Sigmoid colon (tissue), 7 donors: ENCODE measurements around the gene GATA1. TPM values are rescaled to one million over a fixed set of nuclear protein-coding genes. Genes with fewer than 3 reads are reported as not detected.

ENCODE experiments used
- DNase-seq: peaks from one replicate; pipeline ENCODE4 v3.0.0-alpha.2; 2019
- H3K27ac ChIP-seq, 4 donors: fragments of 200-600 bp; sonication (generic); one replicate each; pipeline ENCODE4 v1.5.1; 2016 to 2019; ENCODE audit warnings: mild to moderate bottlenecking in 1 of 4
- H3K27me3 ChIP-seq, 3 donors: fragments of 200-600 bp; sonication (generic); one replicate each; pipeline ENCODE4 v1.5.1; 2019; ENCODE audit warnings: mild to moderate bottlenecking in 1 of 3
- H3K36me3 ChIP-seq, 4 donors: fragments of 200-600 bp; sonication (generic); one replicate each; pipeline ENCODE4 v1.5.1; 2016 to 2019
- H3K4me1 ChIP-seq, 4 donors: fragments of 200-600 bp; sonication (generic); one replicate each; pipeline ENCODE4 v1.5.1; 2017 to 2019
- H3K4me3 ChIP-seq, 4 donors: fragments of 200-600 bp; sonication (generic); one replicate each; pipeline ENCODE4 v1.5.1; 2017 to 2019; ENCODE audit warnings: mild to moderate bottlenecking in 2 of 4, moderate library complexity in 1 of 4
- H3K9me3 ChIP-seq, 4 donors: fragments of 200-600 bp in 3 of 4; sonication (generic) in 3 of 4; one replicate each; pipeline versions ENCODE4 v1.5.1 to v1.6.1; 2013 to 2019
- EP300 ChIP-seq, 4 donors: sonication (generic); formaldehyde crosslinking; IDR thresholded peaks; one replicate each; pipeline ENCODE4 v1.6.1; 2017; ENCODE audit warnings: antibody characterized with exemption in 4 of 4
- POLR2A ChIP-seq, 2 donors: fragments of 450-650 bp; IDR thresholded peaks; one replicate each; pipeline ENCODE4 v1.6.1; 2016; ENCODE audit warnings: antibody characterized with exemption in 2 of 2, mild to moderate bottlenecking in 2 of 2, moderate library complexity in 2 of 2
- POLR2AphosphoS5 ChIP-seq, 4 donors: sonication (generic); formaldehyde crosslinking; IDR thresholded peaks; one replicate each; pipeline ENCODE4 v1.6.1; 2017; ENCODE audit warnings: antibody characterized with exemption in 4 of 4
- WGBS, 2 donors: extraction: QIAGEN DNeasy Blood & Tissue Kit; methylation state at CpG; one replicate each; pipeline ENCODE4 v1.1.7; 2013; 5-methylcytosine and 5-hydroxymethylcytosine counted together
- intact Hi-C: fragments of 100-400 bp; cut with DNase I; formaldehyde crosslinking; loops from one replicate; pipeline ENCODE4 v1.15.1; 2023
- polyA plus RNA-seq, 3 donors: library from polyadenylated mRNA; stranded (reverse); fragments of 200-250 nt; gene quantifications; one replicate each; pipeline ENCODE4 v1.2.3, GENCODE V29; 2013
- total RNA-seq, 4 donors: library from RNA; depleted of rRNA; stranded (reverse); fragments of >200 nt; gene quantifications; one replicate each; pipeline ENCODE4 v1.1.0, GENCODE V29; 2016
- TF ChIP-seq, protein P1 (sequence below), 4 experiments: fragments of 450-650 bp in 3 of 4; fragments of 200-600 bp in 1 of 4; IDR thresholded peaks; one replicate each; pipeline ENCODE4 v1.5.1; 2016 to 2019; ENCODE audit warnings: antibody characterized with exemption in 4 of 4, mild to moderate bottlenecking in 3 of 4, moderate library complexity in 2 of 4
- donor health status: healthy with polysubstance abuse.
- donor health status: Bipolar disorder and iron deficiency.
- donor health status: healthy.

The GATA1 gene
- total and polyA plus RNA-seq, 7 donors, result not detected

DNA sequence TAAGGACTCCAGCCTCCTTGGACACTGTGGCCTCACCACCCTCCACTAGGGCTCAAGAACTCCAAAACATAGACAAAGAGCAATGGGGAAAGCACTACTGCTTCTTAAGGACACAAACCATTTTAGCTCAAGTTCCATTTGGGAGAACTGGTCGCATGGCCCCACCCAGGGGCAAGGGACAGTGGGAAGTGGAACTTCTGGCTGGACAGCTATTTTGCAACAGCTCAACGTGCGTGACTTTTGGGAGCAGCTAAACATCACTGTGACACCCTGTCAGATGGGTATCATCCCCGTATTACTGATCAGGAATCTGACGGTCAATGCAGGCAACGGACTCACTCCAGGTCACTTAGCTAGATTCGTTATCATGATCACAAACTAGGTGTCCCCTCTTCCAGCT, 33.9 kb upstream of the GATA1 start:
- TF ChIP-seq, protein P1, sequence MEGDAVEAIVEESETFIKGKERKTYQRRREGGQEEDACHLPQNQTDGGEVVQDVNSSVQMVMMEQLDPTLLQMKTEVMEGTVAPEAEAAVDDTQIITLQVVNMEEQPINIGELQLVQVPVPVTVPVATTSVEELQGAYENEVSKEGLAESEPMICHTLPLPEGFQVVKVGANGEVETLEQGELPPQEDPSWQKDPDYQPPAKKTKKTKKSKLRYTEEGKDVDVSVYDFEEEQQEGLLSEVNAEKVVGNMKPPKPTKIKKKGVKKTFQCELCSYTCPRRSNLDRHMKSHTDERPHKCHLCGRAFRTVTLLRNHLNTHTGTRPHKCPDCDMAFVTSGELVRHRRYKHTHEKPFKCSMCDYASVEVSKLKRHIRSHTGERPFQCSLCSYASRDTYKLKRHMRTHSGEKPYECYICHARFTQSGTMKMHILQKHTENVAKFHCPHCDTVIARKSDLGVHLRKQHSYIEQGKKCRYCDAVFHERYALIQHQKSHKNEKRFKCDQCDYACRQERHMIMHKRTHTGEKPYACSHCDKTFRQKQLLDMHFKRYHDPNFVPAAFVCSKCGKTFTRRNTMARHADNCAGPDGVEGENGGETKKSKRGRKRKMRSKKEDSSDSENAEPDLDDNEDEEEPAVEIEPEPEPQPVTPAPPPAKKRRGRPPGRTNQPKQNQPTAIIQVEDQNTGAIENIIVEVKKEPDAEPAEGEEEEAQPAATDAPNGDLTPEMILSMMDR (IDR thresholded peaks at IDR 0.05), result no peak
- TF ChIP-seq POLR2A (IDR thresholded peaks at IDR 0.05) (no peak), EP300 (IDR thresholded peaks at IDR 0.05) (no peak), POLR2AphosphoS5 (IDR thresholded peaks at IDR 0.05) (no peak)
- intact Hi-C loops, result no loop called here
- H3K36me3 ChIP-seq, result no peaks in the 10 kb centered on the region
- H3K27me3 ChIP-seq, result no peaks in the 10 kb centered on the region
- WGBS, 2 donors, result 46 to 76% methylated on average over 7 of the region's 7 CpGs
- no peaks in the 10 kb centered on the region for H3K9me3 ChIP-seq
- no peak overlapping the region for H3K27ac ChIP-seq
- DNase-seq, result no peak
- no peak overlapping the region for H3K4me3 ChIP-seq
- H3K4me1 ChIP-seq, result no peaks in the 10 kb centered on the region

DNA sequence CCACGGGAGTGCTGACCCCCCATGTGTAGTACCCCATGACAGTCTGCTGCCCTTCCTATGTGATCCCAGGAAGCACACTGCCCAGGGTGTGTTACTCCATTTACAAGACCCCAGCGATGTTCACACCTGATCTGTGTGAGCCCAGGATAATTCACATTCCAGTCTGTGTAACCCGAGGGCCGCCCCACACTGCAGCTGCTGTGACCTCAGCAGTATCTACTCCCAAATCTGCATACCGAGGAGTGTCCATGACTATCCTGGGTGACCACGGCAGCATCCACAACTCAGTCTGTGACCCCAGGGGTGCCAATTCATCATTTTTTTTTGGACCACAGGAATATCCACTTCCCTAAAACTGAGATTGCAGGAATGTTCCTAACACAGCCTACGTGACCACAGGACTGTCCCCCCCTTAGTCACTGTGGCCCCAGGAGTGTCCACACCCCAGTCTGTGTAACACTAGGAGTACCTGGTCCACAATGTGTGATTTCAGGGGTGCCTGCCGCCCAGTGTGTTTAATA, 32.6 kb upstream of the GATA1 start:
- Histone ChIP-seq H3K4me1 (no peaks in the 10 kb centered on the region), H3K36me3 (no peaks in the 10 kb centered on the region), H3K9me3 (no peaks in the 10 kb centered on the region), H3K4me3 (no peak overlapping the region), H3K27ac (no peak overlapping the region), H3K27me3 (no peaks in the 10 kb centered on the region)
- no peak for TF ChIP-seq POLR2AphosphoS5 (IDR thresholded peaks at IDR 0.05)
- TF ChIP-seq POLR2A (IDR thresholded peaks at IDR 0.05), result no peak
- no peak for TF ChIP-seq EP300 (IDR thresholded peaks at IDR 0.05)
- TF ChIP-seq, protein P1 (IDR thresholded peaks at IDR 0.05), result no peak
- intact Hi-C loops, result no loop called here
- no peak for DNase-seq
- 76 to 81% methylated on average over 8 of the region's 8 CpGs for WGBS, 2 donors

DNA sequence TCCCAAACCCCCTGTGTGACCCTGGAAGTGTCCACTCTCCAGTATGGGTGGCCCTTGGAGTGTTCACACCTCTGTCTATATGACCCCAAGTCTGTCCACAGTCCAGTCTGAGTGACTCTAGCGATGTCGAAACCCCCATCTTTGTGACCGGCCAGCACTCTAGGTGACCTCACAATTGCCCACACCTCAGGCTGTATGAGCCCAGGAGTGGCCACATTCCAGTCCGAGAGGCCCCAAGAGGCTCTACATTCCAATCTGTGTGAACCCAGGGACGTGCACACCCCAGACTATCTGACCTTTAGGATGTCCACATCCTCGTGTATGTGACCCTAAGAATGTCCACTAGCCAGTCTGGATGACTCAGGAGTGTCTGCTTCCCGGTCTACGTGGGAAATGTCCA, 32.2 kb upstream of the GATA1 start:
- 79 to 80% methylated on average over 8 of the region's 8 CpGs for WGBS, 2 donors
- no peak for DNase-seq
- TF ChIP-seq POLR2A (IDR thresholded peaks at IDR 0.05) (no peak), EP300 (IDR thresholded peaks at IDR 0.05) (no peak), POLR2AphosphoS5 (IDR thresholded peaks at IDR 0.05) (no peak)
- TF ChIP-seq, protein P1 (IDR thresholded peaks at IDR 0.05), result no peak

DNA sequence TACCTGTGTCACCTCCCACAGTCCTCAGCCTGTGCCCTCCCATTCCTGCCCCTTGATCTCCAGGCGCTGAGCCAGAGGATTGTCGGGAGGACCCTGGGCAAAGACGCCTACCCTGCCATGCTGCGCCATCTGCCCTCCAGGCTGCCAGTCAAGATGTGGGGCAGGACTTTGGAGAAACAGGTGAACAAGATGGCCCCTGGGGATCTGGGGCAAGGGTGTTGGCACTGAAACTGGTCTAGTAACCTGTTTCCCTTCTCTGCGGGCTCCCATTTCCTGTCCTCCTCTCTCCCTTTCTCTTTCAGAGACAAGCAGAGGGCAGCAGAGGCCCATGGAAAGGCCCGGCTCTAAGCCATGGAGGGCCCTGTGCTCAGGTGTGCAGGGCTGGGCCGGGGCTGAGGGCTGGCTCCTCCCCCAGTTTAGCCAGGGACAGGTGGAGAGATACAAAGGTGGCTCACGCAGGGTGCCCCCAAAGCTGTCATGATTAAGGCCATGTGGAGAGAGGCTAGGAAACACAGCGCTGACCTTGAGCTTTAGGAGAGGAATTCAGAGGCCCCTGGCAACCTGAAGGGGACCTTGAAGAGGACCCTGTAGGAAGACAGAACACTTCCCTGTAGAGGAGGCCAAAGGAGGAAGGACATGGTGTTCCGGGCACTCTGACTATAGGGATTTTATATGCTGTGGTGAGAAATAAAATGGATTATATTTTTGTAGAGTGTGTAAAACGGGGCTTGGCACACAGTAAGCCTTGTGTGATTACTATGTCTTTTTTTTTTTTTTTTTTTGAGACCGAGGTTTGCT, 24.5 kb upstream of the GATA1 start, which contains the start of gene GLOD5:
GLOD5 (plus strand) TSS at position 74 of the 798 bp plus-strand sequence; CDS start at position 118, 44 bp downstream.
- H3K27ac ChIP-seq, result no peak within 1 kb of the TSS
- no peaks in the 10 kb centered on the region for H3K36me3 ChIP-seq
- no peak for DNase-seq
- H3K27me3 ChIP-seq, result peaks cover 0 to 3% (median 0%) of the 10 kb centered on the region in 3 donors
- no peaks in the 10 kb centered on the region for H3K4me1 ChIP-seq
- no peak within 1 kb of the TSS for H3K4me3 ChIP-seq
- TF ChIP-seq, protein P1 (IDR thresholded peaks at IDR 0.05), result no peak
- TF ChIP-seq POLR2A (IDR thresholded peaks at IDR 0.05) (no peak), EP300 (IDR thresholded peaks at IDR 0.05) (no peak), POLR2AphosphoS5 (IDR thresholded peaks at IDR 0.05) (no peak)
- H3K9me3 ChIP-seq, result no peaks in the 10 kb centered on the region
- intact Hi-C loops, result no loop called here
- WGBS, 2 donors, result 11 to 53% methylated on average over 11 to 12 of the region's 12 CpGs

More for the DNA sequence above, 32.2 kb upstream of the GATA1 start:
- no peaks in the 10 kb centered on the region for H3K9me3 ChIP-seq
- H3K4me1 ChIP-seq, result no peaks in the 10 kb centered on the region
- intact Hi-C loops, result no loop called here
- H3K4me3 ChIP-seq, result no peak overlapping the region
- no peaks in the 10 kb centered on the region for H3K36me3 ChIP-seq
- no peaks in the 10 kb centered on the region for H3K27me3 ChIP-seq
- no peak overlapping the region for H3K27ac ChIP-seq
